ENCODE results near the gene STK4. TPM values are rescaled to one million over a fixed set of nuclear protein-coding genes. Genes with fewer than 3 reads are reported as not detected.
"Not testable (repeated sequence)": the region's sequence is repeated elsewhere in the genome, so short reads cannot be mapped to it uniquely, and the experiment has no call there.

STK4 gene
- total RNA-seq, 1 donor from 2014 or later, result 29.3 TPM

DNA sequence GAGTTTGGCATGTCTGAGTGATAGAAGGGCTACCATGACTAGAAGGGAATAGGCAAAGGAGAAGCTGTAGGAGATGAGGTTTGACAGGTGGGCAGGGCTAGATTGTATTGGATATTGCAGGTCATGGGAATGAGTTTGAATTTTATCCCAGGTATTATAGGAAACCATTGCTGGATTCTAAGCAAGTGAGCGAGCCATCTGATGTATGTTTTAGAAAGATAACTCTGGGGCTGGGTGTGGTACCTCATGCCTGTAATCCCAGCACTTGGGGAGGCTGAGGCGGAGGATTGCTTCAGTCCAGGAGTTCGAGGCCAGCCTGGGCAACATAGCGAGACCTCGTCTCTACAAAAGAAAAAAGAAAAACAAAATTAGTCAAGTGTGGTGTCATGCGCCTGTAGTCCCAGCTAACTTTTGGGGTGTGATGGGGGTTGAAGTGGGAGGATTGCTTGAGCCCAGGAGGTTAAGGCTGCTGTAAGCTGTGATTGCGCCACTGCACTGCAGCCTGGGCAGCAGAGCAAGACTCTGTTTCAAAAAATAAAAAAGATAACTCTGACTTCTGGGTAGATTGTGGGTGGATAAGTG is 16.9 kb downstream of the STK4 start:
- DNase-seq (ENCODE audit: low spot score), result no peak

DNA sequence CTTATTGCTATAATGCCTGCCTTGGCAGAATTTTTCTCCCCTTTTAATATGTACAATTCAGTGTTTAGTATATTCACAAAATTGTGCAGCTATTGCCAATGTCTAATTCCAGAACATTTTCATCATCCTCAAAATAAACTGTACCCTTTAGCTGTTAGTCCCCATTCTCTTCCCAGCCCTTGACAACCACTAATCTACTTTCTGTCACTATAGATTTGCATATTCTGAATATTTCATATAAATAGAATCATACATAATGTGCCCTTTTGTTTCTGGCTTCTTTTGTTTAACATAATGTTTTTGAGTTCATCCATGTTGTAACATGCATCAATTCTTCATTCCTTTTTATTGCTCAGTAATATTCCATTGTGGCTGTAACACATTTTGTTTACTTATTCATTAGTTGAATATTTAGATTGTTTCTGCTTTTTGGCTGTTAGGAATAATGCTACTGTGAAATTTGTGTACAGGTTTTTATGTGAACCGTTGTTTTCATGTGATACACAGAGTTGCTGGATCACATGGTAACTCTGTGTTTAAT is 22.4 kb downstream of the STK4 start:
- no peak for DNase-seq (ENCODE audit: low spot score)

DNA sequence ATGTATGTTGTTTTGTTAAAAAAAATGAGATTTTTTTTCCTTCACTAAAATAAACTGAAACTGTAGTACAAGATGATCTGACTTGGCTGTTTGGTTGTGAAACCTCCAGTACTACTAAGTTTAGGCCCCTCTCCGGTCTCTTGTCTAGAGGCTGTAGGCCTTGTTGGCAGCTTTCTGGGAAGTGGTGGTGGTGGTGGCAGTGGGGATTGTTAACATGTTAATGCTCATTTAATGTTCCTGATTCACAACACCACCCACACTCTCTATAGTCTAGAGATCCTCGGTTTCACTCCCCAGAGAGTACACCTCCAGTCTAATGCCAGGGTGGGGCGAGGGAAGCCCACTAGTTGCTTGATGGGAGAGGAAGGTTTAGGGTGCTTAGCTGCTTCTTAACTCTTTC is 24.1 kb downstream of the STK4 start:
- no peak for DNase-seq (ENCODE audit: low spot score)

DNA sequence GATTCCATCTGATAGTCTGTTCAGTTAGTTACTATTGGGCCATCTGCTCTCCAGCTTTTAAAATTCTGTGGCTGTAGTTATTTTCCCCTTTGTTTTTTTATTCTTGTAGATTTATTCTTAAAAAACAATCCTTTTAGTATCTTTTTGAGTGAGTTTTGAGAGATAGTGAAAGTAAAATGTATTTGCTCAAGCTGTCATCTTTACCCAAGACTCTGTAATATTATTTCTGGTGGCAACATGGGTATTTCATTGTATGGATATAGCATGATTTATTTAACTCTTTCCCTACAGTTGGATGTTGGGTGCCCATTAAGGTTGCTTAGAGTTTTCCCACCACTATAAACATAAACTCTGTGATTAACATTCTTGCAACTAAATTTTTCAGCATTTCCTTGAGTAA is 24.6 kb downstream of the STK4 start:
- DNase-seq (ENCODE audit: low spot score), result no peak

DNA sequence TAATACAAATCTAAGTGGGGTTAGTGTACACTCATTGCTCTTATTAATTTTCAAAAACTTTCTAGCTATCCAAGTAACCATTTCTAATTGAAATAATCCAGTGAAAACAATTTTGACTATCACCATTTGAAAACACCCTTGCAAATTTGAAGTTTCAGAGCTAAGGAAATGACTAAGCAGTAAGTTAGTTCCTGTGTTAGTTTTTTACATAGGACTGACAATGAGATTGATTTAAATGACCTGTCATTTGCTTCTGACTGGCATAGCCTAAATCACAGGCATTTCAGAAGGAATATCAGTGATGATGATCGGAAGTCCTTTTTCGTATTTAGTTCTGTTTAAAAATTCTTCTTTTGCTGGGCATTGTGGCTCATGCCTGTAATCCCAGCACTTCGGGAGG is 27.0 kb downstream of the STK4 start:
- no peak for DNase-seq (ENCODE audit: low spot score)

DNA sequence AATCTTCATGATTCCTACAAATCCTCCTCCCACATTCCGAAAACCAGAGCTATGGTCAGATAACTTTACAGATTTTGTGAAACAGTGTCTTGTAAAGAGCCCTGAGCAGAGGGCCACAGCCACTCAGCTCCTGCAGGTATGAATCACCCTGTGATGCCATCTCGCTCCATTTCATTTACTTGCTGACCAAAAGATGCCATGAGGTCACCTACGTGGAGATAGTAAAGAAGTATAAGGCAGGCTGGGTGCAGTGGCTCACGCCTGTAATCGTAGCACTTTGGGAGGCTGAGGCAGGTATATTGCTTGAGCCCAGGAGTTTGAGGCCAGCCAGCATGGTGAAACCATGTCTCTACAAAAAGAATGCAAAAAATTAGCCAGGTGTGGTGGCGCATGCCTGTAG is 30.9 kb downstream of the STK4 start:
- no peak for DNase-seq (ENCODE audit: low spot score)

DNA sequence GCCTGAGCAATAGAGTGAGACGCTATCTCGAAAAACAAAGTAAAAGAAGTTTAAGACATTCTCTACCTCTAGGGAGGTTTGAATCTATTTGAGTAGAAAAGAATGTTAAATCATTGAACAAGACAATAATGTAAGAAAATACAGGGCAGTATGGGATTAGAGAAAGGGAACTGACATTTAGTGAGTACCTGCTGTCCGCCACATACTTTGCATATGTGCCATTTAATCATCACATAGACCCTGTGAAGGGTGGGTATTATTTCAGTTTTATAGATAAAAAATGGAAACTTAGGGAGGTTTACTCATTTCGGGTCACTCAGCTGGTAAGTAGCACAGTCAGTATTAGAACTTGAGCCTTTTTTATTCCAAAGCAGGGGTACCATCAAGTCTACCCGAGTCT is 31.4 kb downstream of the STK4 start:
- DNase-seq (ENCODE audit: low spot score), result no peak

DNA sequence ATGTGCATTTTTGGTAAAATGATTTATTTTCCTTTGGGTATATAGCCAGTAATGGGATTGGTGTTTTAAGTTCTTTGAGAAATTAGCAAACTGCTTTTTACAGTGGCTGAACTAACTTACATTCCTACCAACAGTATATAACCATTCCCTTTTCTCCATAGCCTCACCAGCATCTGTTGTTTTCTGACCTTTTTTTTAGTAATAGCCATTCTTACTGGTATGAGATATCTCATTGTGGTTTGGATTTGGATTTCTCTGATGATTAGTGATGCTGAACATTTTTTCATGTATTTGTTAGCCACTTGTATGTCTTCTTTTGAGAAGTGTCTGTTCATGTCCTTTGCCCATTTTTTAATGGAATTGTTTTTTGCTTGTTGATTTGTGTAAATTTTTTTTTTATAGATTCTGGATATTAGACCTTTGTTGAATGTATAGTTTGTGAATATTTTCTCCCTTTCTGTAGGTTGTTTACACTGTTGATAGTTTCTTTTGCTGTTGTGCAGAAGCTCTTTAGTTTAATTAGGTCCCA is 42.3 kb downstream of the STK4 start:
- no peak for DNase-seq (ENCODE audit: low spot score)

DNA sequence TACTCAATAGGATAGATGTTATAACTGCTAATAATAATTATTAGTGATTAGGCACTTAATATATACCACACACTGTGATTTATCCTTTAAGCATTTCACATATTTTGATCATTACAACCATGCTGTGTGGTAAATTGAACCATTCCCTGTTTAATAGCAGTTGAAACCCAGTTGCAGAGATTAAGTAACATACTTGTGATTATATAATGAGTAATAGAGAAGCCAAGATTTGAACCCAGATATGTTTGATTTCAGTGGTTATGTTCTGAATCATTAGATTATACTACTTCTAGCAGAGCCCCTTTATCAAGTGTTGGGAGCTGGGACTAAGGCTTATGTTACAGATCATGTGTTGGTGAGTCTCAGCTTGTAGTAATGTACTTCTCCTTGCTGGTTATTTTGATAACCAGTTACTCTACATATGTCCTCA is 44.1 kb downstream of the STK4 start:
- no peak for DNase-seq (ENCODE audit: low spot score)

DNA sequence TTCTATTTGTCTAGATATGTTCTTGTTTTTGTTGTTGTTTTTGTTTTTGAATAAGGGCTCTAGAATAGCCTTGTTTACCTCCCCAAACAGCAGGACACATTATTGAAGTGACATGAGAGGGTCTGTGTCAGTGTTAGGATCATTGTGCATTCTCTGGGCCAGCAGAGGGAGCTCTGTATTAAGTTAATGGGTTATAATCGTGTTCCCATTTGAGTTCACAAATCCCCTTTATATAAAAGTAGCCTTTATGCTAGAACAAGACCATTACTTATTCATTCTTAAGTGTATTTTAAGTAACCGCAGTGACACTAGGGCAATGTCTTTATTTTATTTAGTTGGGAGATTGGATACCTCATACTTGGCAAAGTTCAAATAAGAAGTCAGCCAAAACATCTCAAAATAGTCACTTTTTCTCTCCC is 44.8 kb downstream of the STK4 start:
- peak; percentile 58 for DNase-seq (ENCODE audit: low spot score)

DNA sequence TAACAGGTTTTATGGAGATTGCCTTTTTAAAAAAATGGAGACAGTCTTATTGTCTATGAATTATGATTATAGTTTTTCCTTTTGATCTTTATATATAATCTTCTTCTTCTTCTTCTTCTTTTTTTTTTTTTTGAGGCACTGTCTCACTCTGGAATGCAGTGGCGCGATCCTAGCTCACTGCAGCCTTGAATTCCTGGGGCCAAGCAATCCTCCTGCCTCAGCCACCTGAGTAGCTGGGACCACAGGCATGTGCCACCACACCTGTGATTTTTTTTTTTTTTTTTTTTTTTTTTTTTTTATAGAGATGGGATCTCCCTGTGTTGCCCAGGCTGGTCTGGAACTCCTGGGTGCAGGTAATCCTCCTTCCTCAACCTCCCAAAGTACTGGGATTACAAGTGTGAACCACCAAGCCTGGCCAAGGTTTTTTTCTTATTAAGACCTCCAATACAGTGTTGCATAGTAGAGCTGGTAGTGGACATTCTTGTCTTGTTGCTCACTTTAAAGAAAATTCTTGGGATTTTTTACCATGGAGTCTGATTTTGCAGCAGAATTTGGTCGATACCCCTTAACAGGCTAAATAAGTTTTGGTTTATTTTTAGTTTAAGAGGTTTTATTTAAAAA is 46.5 kb downstream of the STK4 start:
- no peak for DNase-seq (ENCODE audit: low spot score)

DNA sequence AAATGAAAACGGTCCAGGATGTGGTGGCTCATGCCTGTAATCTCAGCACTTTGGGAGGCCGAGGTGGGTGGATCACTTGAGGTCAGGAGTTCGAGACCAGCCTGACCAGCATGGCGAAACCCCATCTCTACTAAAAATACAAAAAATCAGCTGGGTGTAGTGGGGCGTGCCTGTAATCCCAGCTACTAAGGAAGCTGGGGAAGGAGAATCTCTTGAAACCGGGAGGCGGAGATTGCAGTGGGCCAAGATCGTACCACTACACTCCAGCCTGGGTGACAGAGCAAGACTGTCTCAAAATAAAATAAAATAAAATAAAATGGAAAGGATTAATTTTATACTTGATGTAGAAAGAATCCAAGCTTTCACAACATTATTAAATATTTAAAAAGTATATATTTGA is 47.8 kb downstream of the STK4 start:
- DNase-seq (ENCODE audit: low spot score), result not testable (repeated sequence)

DNA sequence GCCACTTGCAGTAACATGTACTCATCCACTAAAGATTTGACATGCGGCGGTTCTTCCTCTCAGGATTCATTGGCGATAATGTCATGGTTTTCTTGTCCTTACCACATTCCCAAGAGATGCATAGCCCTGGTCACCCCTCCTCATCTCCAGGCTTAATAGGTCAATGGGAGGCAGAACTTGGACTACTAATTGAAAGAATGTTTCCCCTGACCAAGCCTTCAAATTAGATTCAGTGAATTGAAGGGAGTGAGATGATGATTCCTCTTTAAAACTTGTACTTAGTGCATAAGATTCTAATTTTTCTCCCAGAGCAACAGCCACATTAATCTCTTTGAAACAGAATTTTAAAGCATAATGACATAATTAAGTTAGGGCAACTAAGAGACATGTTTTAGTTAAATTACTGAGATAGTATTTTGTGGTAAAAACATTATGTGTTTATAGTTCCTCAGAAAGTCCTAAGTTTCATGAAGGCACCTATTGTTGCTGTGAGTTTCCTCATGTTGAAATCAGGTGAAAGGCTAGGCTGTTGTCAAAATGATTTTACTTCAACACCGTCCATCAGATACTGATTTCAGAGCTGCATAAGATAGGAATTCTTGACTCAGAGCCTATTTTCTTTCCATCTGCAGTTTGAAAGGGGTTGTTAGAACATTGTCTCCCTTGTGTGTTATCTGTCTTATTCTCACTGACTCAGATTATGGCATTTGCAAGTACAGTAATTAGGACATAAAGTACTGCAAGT is 48.5 kb downstream of the STK4 start:
- DNase-seq (ENCODE audit: low spot score), result no peak

DNA sequence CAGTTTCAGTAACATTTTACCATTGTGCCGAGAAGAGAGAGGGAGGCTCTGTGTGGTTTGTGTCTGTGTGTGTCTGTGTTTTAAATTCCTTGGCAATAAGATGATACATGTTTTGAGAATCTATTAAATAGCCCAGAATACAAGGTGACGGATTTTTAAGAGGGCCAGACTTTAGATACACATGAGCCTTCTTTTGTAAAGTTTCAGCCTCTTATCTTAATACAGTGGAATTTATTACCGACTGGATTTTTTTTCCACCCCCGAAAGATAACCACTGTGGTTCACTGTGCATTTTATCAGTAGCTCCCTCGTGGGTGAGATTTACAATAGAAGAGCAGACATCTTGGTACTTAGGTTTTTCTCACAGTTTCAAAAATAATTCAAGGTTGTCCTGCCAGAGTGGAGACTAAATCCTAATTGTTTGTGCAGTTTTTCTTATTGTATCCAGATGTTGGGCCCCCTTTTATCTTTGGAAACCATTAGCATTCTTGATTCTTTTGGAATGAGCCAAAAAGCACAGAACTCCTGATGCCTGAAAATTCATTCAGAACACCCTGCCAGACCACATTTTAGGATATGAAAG is 49.9 kb downstream of the STK4 start:
- DNase-seq (ENCODE audit: low spot score), result no peak

DNA sequence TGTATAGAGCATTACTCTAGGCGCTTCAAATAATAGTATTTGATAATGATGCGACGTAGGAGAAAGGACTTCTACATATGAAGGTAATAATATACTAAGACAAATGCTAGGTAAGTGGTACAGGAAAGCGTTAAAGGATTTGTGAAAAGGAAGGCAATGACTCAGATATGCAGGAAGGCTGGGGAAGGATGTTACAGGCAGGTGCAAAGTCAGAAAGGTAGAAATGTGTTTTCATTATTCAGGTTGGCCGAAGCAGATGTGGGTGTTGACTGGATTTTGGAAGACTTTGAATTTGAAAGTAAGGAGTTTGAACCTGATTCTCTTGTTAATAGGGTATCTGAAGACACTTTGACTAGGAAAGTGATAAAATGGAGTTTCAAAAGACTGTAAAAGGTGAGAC is 51.0 kb downstream of the STK4 start:
- DNase-seq (ENCODE audit: low spot score), result no peak

DNA sequence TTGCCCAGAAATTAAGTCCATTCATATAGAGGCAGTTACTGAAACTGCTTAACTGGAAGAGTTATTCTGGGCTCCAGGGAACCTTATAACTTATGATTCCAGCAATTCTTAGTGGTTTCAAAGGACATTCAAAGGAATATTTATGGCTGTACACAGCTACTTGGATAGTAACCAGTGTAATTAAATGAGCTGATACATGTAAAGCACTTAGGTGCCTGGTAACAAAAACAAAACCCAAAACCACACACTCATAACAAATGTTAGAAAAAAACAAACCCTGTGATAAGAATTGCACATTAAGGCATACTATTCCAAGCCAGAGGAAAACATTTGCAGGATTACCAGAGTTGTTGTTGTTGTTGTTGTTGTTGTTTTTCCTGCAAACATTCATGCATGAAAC is 51.5 kb downstream of the STK4 start:
- no peak for DNase-seq (ENCODE audit: low spot score)

DNA sequence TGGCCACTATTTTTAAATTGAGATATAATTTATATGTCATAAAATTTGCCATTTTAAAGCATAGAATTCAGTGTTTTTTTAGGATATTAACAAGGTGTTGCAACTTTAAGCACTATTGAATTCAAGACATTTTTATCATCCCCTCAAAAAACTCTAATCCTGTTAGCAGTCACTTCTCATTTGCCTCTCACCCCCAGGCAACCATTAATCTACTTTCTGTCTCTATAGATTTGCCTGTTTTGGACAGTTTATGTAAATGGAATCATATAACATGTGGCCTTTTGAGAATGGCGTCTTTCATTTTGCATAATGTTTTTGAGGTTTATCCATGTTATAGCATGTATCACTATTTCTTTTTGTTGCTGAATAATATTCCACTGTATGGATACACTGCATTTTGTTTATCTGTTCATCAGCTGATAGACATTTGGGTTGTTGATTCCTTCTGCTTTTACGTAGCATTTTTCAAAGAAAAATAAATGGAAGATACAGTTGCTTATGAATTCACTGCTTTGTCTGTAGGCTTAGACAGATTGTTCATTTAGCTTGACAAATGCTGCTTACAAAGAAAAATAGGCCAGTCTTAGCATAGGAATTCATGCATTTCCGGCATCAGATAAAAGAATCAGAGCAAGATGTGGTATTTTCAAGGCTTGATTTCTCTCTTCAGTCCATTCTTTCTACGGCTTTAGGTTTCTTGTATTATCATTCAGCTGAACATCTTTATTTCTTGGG is 52.9 kb downstream of the STK4 start:
- no peak for DNase-seq (ENCODE audit: low spot score)

DNA sequence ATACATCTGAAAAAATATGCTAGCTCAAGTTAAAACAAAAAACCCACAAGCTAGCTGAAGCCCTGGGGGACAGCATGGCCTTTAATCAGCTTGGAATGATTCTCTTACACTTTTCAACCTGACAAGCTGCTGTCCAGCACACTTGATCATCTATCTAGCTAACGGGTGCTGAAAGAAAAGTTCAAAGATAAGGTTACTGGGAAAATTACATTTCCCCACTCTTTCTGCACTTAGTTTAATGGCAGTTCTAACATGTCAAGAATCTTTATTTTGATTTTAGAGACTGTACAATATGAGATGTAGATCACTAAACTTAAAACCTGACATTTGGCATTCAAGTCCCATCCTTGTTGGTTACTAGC is 53.4 kb downstream of the STK4 start:
- DNase-seq (ENCODE audit: low spot score), result no peak

DNA sequence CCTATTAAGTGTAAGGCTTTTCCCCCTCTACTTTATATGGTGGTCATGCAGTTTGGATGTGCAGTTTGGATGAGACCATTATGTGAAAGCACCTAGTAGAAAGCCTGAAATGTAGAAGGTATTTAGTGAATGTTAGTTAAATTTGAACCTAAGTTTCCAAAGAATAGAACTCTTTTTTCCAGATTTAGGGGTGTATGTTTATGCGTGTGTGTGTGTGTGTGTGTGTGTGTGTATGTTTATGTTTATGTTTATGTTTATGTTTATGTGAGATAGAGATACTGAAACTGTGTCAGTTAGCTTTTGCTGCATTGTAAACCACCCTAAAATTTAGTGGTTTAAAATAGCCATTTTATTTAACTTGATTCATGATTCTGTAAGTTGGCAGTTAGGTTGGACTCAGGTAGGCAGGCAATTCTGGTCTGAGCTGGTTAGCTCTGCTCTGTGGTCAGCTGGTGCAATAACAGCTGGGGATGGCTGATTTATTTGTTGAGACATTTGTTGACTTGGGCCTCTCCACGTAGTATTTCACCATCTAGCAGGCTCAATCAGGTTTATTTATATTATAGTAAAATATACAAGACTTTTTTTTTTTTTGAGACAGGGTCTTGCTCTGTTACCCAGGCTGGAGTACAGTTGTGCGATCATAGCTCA is 54.0 kb downstream of the STK4 start:
- DNase-seq (ENCODE audit: low spot score), result no peak

DNA sequence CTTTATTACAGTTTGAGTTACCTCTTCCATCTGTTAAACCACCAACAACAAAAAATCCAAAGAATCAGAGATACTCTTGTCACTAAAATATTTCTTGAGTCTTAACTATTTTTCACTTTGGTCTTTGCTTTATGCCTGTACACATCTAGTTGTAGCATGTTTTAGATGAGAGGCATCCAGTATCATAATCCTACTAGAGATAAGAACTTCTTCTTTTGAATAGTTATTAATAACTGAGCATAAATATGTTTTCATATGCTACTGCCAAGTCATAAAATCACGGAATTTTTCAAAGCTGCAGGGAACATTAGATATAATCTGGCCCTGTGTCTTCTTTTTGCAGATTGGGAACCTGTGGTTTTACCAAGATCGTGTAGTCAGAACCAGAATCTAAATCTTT is 55.3 kb downstream of the STK4 start:
- no peak for DNase-seq (ENCODE audit: low spot score)

DNA sequence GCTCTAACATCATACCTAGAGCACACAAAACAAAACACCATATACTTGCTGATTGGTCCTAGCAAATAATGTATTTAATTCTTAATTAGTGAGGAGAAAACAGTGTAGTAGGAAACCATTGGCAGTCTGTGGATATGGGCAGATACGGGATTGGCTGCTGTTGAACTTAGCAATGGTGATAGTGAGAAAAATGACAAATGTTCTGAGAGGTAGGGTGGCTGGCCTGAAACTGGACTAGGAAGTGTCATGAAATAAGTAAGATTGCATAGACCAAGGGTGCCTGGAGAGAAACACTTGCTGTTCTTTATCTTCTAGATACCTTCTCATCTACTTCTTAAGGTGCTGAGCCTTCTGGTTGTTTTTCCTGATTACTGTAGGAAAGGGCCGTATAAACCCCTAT is 56.8 kb downstream of the STK4 start:
- DNase-seq (ENCODE audit: low spot score), result not testable (repeated sequence)

Data from mucosa of gallbladder (tissue), 1 donor.